SK-MEL-5 (cell line): ENCODE results near the gene SNRPD2. TPM values are rescaled to one million over a fixed set of nuclear protein-coding genes. Genes with fewer than 3 reads are reported as not detected.

Experiments used
- DNase-seq: peaks from one replicate; pipeline ENCODE4 v3.0.0-alpha.2; 2016; ENCODE audit warnings: low read depth, low spot score
- in situ Hi-C: cut with HindIII; loops from 2 replicates; pipeline ENCODE4 v1.10.0; 2016; ENCODE audit warnings: low sequenced_read_pairs, high pct_unique_total_duplicates, low pct_unique_long_range_greater_than_20kb
- small RNA-seq, 2 experiments: library from RNA; depleted of rRNA; stranded (forward); fragments of <200 nt; gene quantifications; one replicate each; pipeline ENCODE3, GENCODE V24; 2014
- total RNA-seq: library from RNA; depleted of rRNA; stranded (reverse); fragments of >200 nt; shearing (Covaris generic); gene quantifications from 2 replicates; pipeline ENCODE4 v1.2.3, GENCODE V29; 2014; rRNA removed

Gene SNRPD2
- total RNA-seq, 1 experiment from 2014 or later, result 480 TPM

GRCh38 chr19:45641274-45642105, 50.3 kb downstream of the SNRPD2 start:
- peak; percentile 90 for DNase-seq
- in situ Hi-C loops, result no loop called here

DNA sequence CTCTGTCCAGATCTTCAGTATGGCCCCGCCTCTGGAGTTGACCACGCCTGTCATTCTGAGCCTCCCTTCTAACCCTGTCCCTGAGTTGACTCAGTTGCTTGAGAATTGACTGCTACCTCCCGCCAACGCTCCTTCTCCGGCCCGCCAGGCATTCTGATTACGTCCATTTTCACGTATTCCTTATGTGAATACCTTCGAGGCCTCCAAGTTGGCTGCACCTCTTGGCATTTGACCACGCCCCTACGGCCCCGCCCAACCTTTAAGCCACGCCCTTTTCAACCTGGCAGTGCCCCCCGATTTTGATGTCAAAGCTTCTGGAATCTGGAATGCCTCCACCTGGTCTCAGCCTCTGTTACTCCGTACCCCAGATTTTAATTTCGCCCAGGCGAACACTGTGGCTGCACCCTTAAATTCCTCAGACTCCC, 50.9 kb downstream of the SNRPD2 start:
- no peak for DNase-seq
- in situ Hi-C loops, result no loop called here

DNA sequence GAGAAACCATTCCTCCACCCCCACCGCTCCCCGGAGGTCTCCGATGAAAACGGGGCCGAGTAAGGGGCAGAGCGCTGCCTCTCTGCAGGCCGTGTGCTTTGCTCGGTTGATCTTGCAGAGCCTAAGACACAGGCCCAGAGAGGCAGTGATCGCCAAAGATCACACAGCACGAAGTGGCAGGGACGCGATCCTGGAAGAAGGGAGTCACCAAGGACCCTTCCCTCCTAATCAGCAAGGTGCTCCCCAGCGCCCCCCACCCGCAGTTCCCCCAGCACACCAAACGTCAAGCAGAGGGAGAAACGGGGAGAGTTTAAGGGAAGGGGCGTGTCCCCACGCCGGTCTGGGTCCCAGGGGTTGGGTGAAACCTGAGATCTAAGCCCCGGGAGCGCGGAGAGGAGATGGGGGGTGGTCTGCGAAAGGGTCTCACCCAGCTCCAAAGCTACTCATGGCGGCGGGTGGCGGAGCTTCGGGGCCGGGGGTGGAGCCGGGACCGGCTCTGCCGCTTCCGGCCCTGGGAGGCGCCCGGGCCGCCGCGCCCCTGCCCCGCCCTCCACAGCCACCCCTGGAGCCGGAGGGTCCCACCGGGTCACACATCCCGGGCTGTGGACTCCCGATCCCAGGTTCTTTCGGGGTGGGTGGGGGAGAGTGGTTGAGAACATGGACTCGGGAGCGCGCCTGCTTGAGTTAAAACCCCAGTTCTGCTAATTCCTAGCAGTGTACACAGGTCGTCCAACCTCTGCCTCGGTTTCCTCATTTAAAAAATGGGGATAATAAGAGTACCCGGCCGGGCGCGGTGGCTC, 52.6 kb downstream of the SNRPD2 start, which contains the start of gene EML2:
TSS of gene EML2 (minus strand) at position 468 of the 800 bp plus-strand sequence. CDS start at position 447, 21 bp downstream.
- peak; percentile 46 for DNase-seq
- in situ Hi-C loops, result no loop called here

DNA sequence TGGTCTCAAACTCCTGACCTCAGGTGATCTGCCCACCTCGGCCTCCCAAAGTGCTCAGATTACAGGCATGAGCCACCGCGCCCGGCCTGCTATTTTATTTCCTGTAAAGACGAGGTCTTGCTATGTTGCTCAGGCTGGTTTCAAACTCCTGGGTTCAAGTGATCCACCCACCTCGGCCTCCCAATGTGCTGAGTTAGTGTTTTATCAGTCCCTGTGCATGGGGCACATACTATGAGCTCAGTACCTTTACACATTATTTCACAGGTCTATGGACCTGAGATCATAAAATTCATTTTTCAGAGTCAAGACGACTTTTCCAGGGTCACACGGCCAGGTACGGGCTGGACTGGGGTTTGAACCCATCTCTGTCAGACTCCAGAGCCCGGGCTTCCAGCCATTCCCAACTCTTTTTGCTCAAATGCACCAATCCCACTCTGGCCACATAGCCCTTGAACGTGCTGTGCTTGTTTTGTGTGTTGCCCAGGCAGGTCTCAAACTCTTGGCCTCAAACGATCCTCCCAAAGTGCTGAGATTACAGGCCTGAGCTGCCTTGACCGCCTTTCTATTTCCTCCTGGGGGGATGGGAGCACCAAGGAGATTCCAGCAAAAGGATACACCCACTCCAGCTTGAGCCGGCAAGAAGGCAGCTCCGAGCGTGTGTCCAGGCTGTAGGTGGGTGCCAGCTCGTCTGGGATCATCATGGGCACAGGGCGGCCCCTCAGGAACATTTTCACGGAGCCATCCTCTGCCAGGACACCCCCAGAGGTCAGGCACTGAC, 53.7 kb downstream of the SNRPD2 start:
- in situ Hi-C loops, result no loop called here
- peak; percentile 41 for DNase-seq

Small RNA genes within 50 kb of the gene (small RNA-seq; reads per million reads assigned to genes)
- gene MIR642A (0 to 0.05 reads per million in 2 experiments), gene RN7SL836P (0 to 0.76 reads per million in 2 experiments)

Other genes with a start within 250 kb of the SNRPD2 start
- gene FOSB, start 224.0 kb downstream of the SNRPD2 start, total RNA-seq, result 0.13 and 0.42 TPM in 2 replicates
- 10.0 and 12.8 TPM in 2 replicates for gene RTN2, start 194.9 kb downstream of the SNRPD2 start, total RNA-seq
- 0.74 and 1.9 TPM in 2 replicates for gene PPM1N, start 193.5 kb downstream of the SNRPD2 start, total RNA-seq
- gene VASP, start 184.5 kb downstream of the SNRPD2 start, total RNA-seq, result 42.6 and 44.1 TPM in 2 replicates
- 7.0 and 10.2 TPM in 2 replicates for gene OPA3, start 107.2 kb downstream of the SNRPD2 start, total RNA-seq
- gene GPR4, start 89.7 kb downstream of the SNRPD2 start, total RNA-seq, result 0.24 TPM in 1 of 2 replicates, not detected in the other
- 42.8 and 46.8 TPM in 2 replicates for gene EML2, start 52.6 kb downstream of the SNRPD2 start, total RNA-seq
- 0.05 TPM in 1 of 2 replicates, not detected in the other for gene GIPR, start 23.7 kb downstream of the SNRPD2 start, total RNA-seq
- 10.0 and 14.3 TPM in 2 replicates for gene QPCTL, start 713 bp upstream of the SNRPD2 start, total RNA-seq
- 7.0 and 7.2 TPM in 2 replicates for gene FBXO46, start 38.9 kb upstream of the SNRPD2 start, total RNA-seq
- 0.37 and 0.45 TPM in 2 replicates for gene MEIOSIN, start 41.5 kb upstream of the SNRPD2 start, total RNA-seq
- gene SIX5, start 77.3 kb upstream of the SNRPD2 start, total RNA-seq, result 7.0 and 7.9 TPM in 2 replicates
- gene DMPK, start 90.5 kb upstream of the SNRPD2 start, total RNA-seq, result 3.1 and 5.1 TPM in 2 replicates
- gene DMWD, start 100.9 kb upstream of the SNRPD2 start, total RNA-seq, result 24.3 and 26.7 TPM in 2 replicates
- 0.11 TPM in 1 of 2 replicates, not detected in the other for gene RSPH6A, start 123.4 kb upstream of the SNRPD2 start, total RNA-seq
- 28.1 and 33.4 TPM in 2 replicates for gene SYMPK, start 171.2 kb upstream of the SNRPD2 start, total RNA-seq
- gene FOXA3, start 172.4 kb upstream of the SNRPD2 start, total RNA-seq, result 0.08 TPM in 1 of 2 replicates, not detected in the other
- 20.6 and 22.9 TPM in 2 replicates for gene IRF2BP1, start 194.2 kb upstream of the SNRPD2 start, total RNA-seq
- 2.2 and 2.4 TPM in 2 replicates for gene MYPOP, start 210.7 kb upstream of the SNRPD2 start, total RNA-seq
- not detected in 2 replicates for gene NANOS2, start 222.8 kb upstream of the SNRPD2 start, total RNA-seq